Transverse colon (tissue), 4 donors: ENCODE results near the gene ROMO1. TPM values are rescaled to one million over a fixed set of nuclear protein-coding genes. Genes with fewer than 3 reads are reported as not detected.
"Not testable (repeated sequence)": the region's sequence is repeated elsewhere in the genome, so short reads cannot be mapped to it uniquely, and the experiment has no call there.

Experiments
- DNase-seq: peaks from one replicate; pipeline ENCODE4 v3.0.0-alpha.2; 2019
- H3K27ac ChIP-seq, 4 donors: fragments of 200-600 bp; sonication (generic); 2 replicates each; pipeline ENCODE4 v1.5.1; 2016 to 2018; ENCODE audit warnings: inconsistent platforms in 4 of 4
- H3K27me3 ChIP-seq: fragments of 200-600 bp; sonication (generic); 2 replicates; pipeline ENCODE4 v1.5.1; 2017; ENCODE audit warnings: inconsistent platforms
- H3K36me3 ChIP-seq, 4 donors: fragments of 200-600 bp; sonication (generic); 2 replicates each; pipeline ENCODE4 v1.5.1; 2017 to 2019; ENCODE audit warnings: inconsistent platforms in 4 of 4
- H3K4me1 ChIP-seq, 4 donors: fragments of 200-600 bp; sonication (generic); 2 replicates each; pipeline ENCODE4 v1.5.1; 2017 to 2020; ENCODE audit warnings: inconsistent platforms in 4 of 4
- H3K4me3 ChIP-seq, 4 donors: fragments of 200-600 bp; sonication (generic); 1 replicate in 1 of 4; 2 replicates in 3 of 4; pipeline versions ENCODE4 v1.5.1 to v1.6.1; 2017 to 2019; ENCODE audit warnings: inconsistent platforms in 4 of 4
- H3K9me3 ChIP-seq, 2 donors: fragments of 200-600 bp; sonication (generic); 2 replicates each; pipeline ENCODE4 v1.5.1; 2017 to 2019; ENCODE audit warnings: inconsistent platforms in 2 of 2
- CTCF ChIP-seq, 5 experiments: fragments of 200-600 bp in 3 of 5; fragments of 450-650 bp in 2 of 5; sonication (generic) in 3 of 5; IDR thresholded peaks; 1 replicate in 2 of 5; 2 replicates in 3 of 5; pipeline ENCODE4 v1.5.1; 2016 to 2017; ENCODE audit warnings: antibody characterized with exemption in 5 of 5, inconsistent platforms in 3 of 5, mild to moderate bottlenecking in 2 of 5, moderate library complexity in 1 of 5
- EP300 ChIP-seq: sonication (generic); formaldehyde crosslinking; IDR thresholded peaks from one replicate; pipeline ENCODE4 v1.6.1; 2017; ENCODE audit warnings: antibody characterized with exemption, low read depth
- POLR2A ChIP-seq: fragments of 450-650 bp; IDR thresholded peaks from one replicate; pipeline ENCODE4 v1.6.1; 2016; ENCODE audit warnings: antibody characterized with exemption, mild to moderate bottlenecking, moderate library complexity
- POLR2AphosphoS5 ChIP-seq, 3 donors: sonication (generic); formaldehyde crosslinking; IDR thresholded peaks; one replicate each; pipeline ENCODE4 v1.6.1; 2016; ENCODE audit warnings: antibody characterized with exemption in 3 of 3
- WGBS, 2 donors: methylation state at CpG; one replicate each; pipeline ENCODE4 v1.1.5; 2018; ENCODE audit warnings: low coverage in 1 of 2; 5-methylcytosine and 5-hydroxymethylcytosine counted together
- in situ Hi-C, 4 donors: fragments of 200-750 bp; cut with MboI; loops; one replicate each; pipeline versions ENCODE4 v1.15.0 to v1.15.1; 2017; ENCODE audit warnings: low sequenced_read_pairs in 3 of 4, low pct_ligation_motif_present in 1 of 4, low pct_unique_long_range_greater_than_20kb in 1 of 4
- intact Hi-C: fragments of 100-400 bp; cut with DNase I; formaldehyde crosslinking; loops from one replicate; pipeline ENCODE4 v1.15.1; 2023; ENCODE audit warnings: low total_unique reads
- total RNA-seq, 4 donors: library from RNA; depleted of rRNA; stranded (reverse); fragments of >200 nt; gene quantifications; one replicate each; pipeline ENCODE4 v1.1.0, GENCODE V29; 2016

ROMO1 gene
- total RNA-seq, 4 donors from 2014 or later, result 114 to 416 (median 182) TPM

GRCh38 chr20:35720165-35721123 is 21.2 kb downstream of the ROMO1 start:
- intact Hi-C loops, result no loop called here
- in situ Hi-C loops, result loop anchor here in 2 of 4 donors (25.0 kb wide), 1 partner anchor 167 kb away; no protein-coding TSS in a partner anchor
- no peaks in the 10 kb centered on the region for H3K27me3 ChIP-seq
- H3K4me1 ChIP-seq, result peaks cover 0 to 3% (median 0%) of the 10 kb centered on the region in 4 donors
- DNase-seq, result no peak
- no peak overlapping the region for H3K27ac ChIP-seq
- H3K36me3 ChIP-seq, result peaks cover 0 to 96% (median 50%) of the 10 kb centered on the region in 4 donors
- TF ChIP-seq CTCF (IDR thresholded peaks at IDR 0.05) (no peak), EP300 (no peak)
- no peak overlapping the region for H3K4me3 ChIP-seq
- WGBS, 2 donors, result 88 to 100% methylated on average over 4 to 13 of the region's 13 CpGs
- no peaks in the 10 kb centered on the region for H3K9me3 ChIP-seq

- in situ Hi-C loops (loop anchor here in 2 of 4 donors (25.0 kb wide), 1 partner anchor 166 kb away; no protein-coding TSS in a partner anchor), intact Hi-C loops (no loop called here)
- Histone ChIP-seq H3K9me3 (no peaks in the 10 kb centered on the region), H3K4me1 (peaks cover 0 to 3% (median 0%) of the 10 kb centered on the region in 4 donors), H3K27ac (no peak overlapping the region), H3K27me3 (no peaks in the 10 kb centered on the region), H3K36me3 (peaks cover 0 to 96% (median 50%) of the 10 kb centered on the region in 4 donors), H3K4me3 (no peak overlapping the region)
- DNase-seq, result no peak
- peak in 1 of 3 donors; percentile 19 for TF ChIP-seq POLR2AphosphoS5 (IDR thresholded peaks at IDR 0.05)
- no peak for TF ChIP-seq POLR2A
- 94 to 95% methylated on average over 3 of the region's 3 CpGs for WGBS, 2 donors
Observed at GRCh38 chr20:35721219-35721618, 22.0 kb downstream of the ROMO1 start.

- 79 to 86% methylated on average over 2 to 3 of the region's 3 CpGs for WGBS, 2 donors
- TF ChIP-seq POLR2A (no peak), CTCF (IDR thresholded peaks at IDR 0.05) (no peak), EP300 (no peak)
- intact Hi-C loops, result no loop called here
- Histone ChIP-seq H3K4me1 (peaks cover 0 to 3% (median 0%) of the 10 kb centered on the region in 4 donors), H3K27ac (no peak overlapping the region), H3K27me3 (no peaks in the 10 kb centered on the region), H3K36me3 (peaks cover 0 to 96% (median 50%) of the 10 kb centered on the region in 4 donors), H3K4me3 (no peak overlapping the region), H3K9me3 (no peaks in the 10 kb centered on the region)
- in situ Hi-C loops, result loop anchor here in 2 of 4 donors (25.0 kb wide), 1 partner anchor 166 kb away; no protein-coding TSS in a partner anchor
- no peak for DNase-seq
Observed at GRCh38 chr20:35721621-35722020, 22.4 kb downstream of the ROMO1 start.

DNA sequence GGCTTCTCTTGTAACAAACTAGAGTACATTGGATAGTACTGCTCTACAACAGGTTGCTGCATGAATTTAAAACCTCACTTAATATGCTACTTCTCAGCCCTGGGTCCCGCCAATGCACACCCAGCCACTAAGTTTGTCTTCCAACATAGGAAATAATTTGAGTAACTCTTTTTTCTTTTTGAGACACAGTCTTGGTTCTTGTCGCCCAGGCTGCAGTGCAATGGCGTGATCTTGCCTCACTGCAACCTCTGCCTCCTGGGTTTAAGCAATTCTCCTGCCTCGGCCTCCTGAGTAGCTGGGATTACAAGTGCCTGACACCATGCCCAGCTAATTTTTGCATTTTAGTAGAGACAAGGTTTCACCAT is 24.1 kb downstream of the ROMO1 start:
- DNase-seq, H3K4me1 ChIP-seq, H3K9me3 ChIP-seq, H3K27ac ChIP-seq, H3K27me3 ChIP-seq, H3K4me3 ChIP-seq, intact Hi-C loops: not testable (repeated sequence)
- WGBS, 2 donors, result 90 to 91% methylated on average over 2 to 4 of the region's 4 CpGs
- H3K36me3 ChIP-seq, result peaks cover 0 to 95% (median 50%) of the 10 kb centered on the region in 4 donors
- in situ Hi-C loops, result loop anchor here in 2 of 4 donors (25.0 kb wide), 1 partner anchor 164 kb away; no protein-coding TSS in a partner anchor

DNA sequence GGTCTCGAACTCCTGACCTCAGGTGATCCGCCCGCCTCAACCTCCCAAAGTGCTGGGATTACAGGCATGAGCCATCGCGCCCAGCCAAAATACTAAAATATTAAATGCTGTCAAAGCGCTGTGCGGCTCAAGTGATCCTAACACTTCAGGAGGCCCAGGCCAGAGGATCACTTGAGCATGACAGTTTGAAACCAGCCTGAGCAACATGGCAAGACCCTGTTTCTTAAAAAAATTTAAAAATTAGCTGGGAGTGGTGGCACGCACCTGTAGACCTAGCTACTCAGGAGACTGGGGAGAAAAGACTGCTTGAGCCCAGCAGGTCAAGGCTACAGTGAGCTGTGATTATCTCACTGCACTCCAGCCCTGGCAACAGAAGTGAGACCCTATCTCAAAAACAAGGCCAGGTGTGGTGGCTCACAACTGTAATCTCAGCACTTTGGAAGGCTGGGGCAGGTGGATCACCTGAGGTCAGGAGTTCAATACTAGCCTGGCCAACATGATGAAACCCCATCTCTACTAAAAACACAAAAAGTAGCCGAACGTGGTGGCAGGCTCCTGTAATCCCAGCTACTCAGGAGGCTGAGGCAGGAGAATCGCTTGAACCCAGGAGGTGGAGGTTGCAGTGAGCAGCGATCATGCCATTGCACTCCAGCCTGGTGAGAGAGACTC is 24.6 kb downstream of the ROMO1 start:
- in situ Hi-C loops, result loop anchor here in 2 of 4 donors (25.0 kb wide), 1 partner anchor 164 kb away; no protein-coding TSS in a partner anchor
- H3K4me1 ChIP-seq, H3K9me3 ChIP-seq, H3K27ac ChIP-seq, DNase-seq, H3K4me3 ChIP-seq, H3K27me3 ChIP-seq, intact Hi-C loops: not testable (repeated sequence)
- WGBS, 2 donors, result 92% methylated on average over 12 of the region's 12 CpGs; no CpG with 5 or more reads in 1 of the 2 donors
- H3K36me3 ChIP-seq, result peaks cover 0 to 94% (median 50%) of the 10 kb centered on the region in 4 donors
